ENCODE data around the gene TESMIN.

GRCh38 chr11:68751004-68751325 is 355 bp downstream of the TESMIN start:
- TF ChIP-seq CTCF (optimal IDR thresholded peaks at IDR 0.05 in 1 of 3, IDR thresholded peaks at IDR 0.05 in 1 of 3, conservative IDR thresholded peaks at IDR 0.05 in 1 of 3; ENCODE audit: extremely low read depth in 1 of 3, insufficient read depth in 2 of 3, low read length in 3 of 3) (no peak), EZH2 (IDR thresholded peaks at IDR 0.05; ENCODE audit: low read length) (no peak)
